Muscle layer of colon (tissue), 2 donors: ENCODE measurements around the gene ADPRH.
"Not testable (repeated sequence)": the region's sequence is repeated elsewhere in the genome, so short reads cannot be mapped to it uniquely, and the experiment has no call there.

ENCODE experiments used
- H3K27ac ChIP-seq: one replicate; pipeline ENCODE4 v1.7.0; 2013; ENCODE audit warnings: low read depth, mild to moderate bottlenecking, low read length, moderate library complexity
- H3K27me3 ChIP-seq, 2 donors: one replicate each; pipeline ENCODE4 v1.7.0; 2013; ENCODE audit warnings: low read length in 2 of 2, mild to moderate bottlenecking in 2 of 2; ENCODE audit not compliant: insufficient read depth in 2 of 2, control insufficient read depth in 1 of 2
- H3K36me3 ChIP-seq: one replicate; pipeline ENCODE4 v1.7.0; 2013; ENCODE audit warnings: mild to moderate bottlenecking, low read length; ENCODE audit not compliant: insufficient read depth
- H3K4me1 ChIP-seq: one replicate; pipeline ENCODE4 v1.7.0; 2013; ENCODE audit warnings: mild to moderate bottlenecking, low read length; ENCODE audit not compliant: insufficient read depth
- H3K4me3 ChIP-seq, 2 donors: one replicate each; pipeline ENCODE4 v1.7.0; 2013; ENCODE audit warnings: low read length in 2 of 2, low read depth in 1 of 2, mild to moderate bottlenecking in 1 of 2, moderate library complexity in 1 of 2
- H3K9ac ChIP-seq: one replicate; pipeline ENCODE4 v1.7.0; 2013; ENCODE audit warnings: low read length
- H3K9me3 ChIP-seq: one replicate; pipeline ENCODE4 v1.7.0; 2013; ENCODE audit warnings: mild to moderate bottlenecking, low read length
- donor health status: abdominal sarcoma.
- donor health status: Adenocarcinoma of cecum.

Gene ADPRH

DNA sequence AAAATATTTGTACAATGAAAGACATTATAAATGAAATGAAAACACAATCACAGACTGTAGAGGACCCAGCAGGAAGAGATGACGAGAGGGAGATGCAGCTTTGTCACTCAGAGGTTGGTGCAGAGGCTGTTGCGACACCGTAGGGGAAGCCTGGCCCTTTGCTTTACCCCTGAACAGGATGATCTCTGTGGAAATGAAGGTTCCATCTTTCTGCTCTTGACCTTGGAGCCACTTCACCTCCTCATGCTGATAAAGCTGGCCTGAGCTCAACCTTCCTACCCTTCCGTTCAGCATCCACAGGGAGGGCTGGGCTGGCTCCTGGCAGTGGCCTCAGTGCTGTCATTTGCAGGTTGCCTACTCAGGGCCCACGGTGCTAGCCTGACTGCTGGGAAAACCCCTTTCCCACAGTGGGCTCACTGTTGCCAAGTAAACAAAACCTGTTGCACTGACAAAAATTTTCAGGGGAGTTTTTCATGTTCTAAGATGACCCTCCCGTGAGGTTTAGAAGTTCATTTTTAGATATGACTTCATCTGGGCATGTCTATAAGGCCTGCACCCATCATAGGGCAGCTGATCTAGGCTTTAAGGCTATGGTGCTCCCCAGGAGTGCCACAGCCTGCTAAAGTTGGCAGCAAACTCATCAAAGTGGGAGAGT, 16.9 kb upstream of the ADPRH start:
- Histone ChIP-seq H3K9ac (no peak overlapping the region), H3K9me3 (no peaks in the 10 kb centered on the region), H3K27ac (no peak overlapping the region), H3K4me1 (no peaks in the 10 kb centered on the region), H3K36me3 (no peaks in the 10 kb centered on the region), H3K4me3 (no peak overlapping the region), H3K27me3 (no peaks in the 10 kb centered on the region)

DNA sequence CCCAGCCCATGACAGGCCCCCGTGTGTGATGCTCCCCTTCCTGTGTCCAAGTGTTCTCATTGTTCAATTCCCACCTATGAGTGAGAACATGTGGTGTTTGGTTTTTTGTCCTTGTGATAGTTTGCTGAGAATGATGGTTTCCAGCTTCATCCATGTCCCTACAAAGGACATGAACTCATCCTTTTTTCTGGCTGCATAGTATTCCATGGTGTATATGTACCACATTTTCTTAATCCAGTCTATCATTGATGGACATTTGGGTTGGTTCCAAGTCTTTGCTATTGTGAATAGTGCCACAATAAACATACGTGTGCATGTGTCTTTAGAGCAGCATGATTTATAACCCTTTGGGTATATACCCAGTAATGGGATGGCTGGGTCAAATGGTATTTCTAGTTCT, 16.0 kb upstream of the ADPRH start:
- not testable (repeated sequence) for H3K36me3 ChIP-seq, H3K9me3 ChIP-seq, H3K27me3 ChIP-seq, H3K27ac ChIP-seq, H3K4me1 ChIP-seq, H3K4me3 ChIP-seq, H3K9ac ChIP-seq

DNA sequence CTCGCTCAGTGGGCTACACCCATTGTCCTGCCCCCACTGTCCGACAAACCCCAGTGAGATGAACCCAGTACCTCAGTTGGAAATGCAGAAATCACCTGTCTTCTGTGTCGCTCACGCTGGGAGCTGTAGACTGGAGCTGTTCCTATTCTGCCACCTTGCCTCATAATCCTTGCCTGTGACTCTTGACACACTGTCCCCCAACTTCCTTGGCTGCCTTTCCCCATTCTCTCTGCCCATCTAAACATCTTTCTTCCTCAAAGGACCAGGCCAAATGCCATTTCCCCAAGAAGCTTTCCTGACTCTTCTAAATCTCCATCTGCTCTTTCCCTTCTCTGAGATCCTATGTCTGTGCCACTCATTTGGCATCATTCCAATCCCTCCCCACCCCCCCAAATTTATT, 10.1 kb upstream of the ADPRH start:
- Histone ChIP-seq H3K27ac (no peak overlapping the region), H3K9ac (no peak overlapping the region), H3K4me1 (no peaks in the 10 kb centered on the region), H3K9me3 (no peaks in the 10 kb centered on the region), H3K27me3 (no peaks in the 10 kb centered on the region), H3K36me3 (no peaks in the 10 kb centered on the region), H3K4me3 (no peak overlapping the region)

DNA sequence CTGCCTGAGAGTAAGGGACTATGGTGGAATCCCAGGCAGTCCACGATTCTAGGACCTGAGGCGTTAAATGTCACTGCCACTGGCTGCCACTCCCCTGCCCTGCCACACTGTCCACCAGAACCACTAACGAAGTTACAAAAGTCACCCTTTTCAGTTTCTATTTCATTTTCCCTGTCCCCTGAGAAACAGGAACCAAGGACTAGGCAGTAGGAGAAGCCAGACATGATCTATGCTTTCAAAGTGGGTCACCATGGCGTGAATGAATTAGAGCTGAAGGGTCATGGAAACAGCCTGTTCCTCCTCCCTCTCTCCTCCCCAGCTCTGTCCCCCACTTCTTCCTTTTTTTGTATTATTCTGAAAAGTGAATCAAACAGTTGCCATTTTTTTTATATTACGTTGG, 9.1 kb upstream of the ADPRH start:
- Histone ChIP-seq H3K4me1 (no peaks in the 10 kb centered on the region), H3K27me3 (no peaks in the 10 kb centered on the region), H3K4me3 (no peak overlapping the region), H3K36me3 (no peaks in the 10 kb centered on the region), H3K9ac (no peak overlapping the region), H3K9me3 (no peaks in the 10 kb centered on the region), H3K27ac (no peak overlapping the region)

DNA sequence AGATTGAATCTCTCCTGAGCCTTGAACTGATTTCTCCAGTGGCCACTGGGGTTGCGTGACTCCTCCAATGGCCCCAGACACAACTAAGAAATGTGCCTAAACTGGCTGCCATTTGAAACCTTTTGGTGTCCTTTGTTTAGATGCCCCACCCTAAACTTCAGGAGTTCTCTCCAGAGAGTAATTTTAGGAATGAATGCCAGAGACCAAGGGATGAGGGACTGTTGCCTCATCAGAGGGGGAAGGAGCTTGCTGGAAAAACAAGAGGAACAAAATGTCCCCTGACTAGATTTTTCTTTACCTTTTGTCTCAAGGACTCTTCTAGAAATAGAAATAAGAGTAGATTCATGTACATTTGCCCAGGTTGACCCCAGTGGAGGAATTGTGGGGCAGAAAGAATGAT, 8.1 kb upstream of the ADPRH start:
- Histone ChIP-seq H3K9me3 (no peaks in the 10 kb centered on the region), H3K27ac (no peak overlapping the region), H3K4me3 (no peak overlapping the region)

DNA sequence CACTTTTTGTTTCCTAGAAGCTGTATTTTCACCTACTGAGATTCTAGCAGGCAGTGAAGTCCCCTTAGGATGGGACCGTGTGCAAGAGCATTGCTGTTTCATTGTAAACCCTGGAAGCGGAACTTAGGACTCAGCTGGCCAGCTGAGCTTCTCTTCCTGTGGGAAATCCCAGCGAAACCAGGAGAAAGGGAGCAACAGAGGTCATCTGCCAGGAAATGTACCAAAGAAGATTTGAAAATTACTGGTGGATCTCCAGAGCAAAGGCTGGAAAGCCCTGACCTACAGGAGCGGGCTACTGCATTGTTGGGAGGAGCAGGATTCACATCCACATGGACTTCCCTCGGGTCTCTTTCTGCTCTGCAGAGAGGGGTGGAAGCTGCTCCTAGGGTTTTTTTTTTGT, 7.6 kb upstream of the ADPRH start:
- no peaks in the 10 kb centered on the region for H3K36me3 ChIP-seq
- H3K4me3 ChIP-seq, result no peak overlapping the region
- no peaks in the 10 kb centered on the region for H3K4me1 ChIP-seq
- H3K9me3 ChIP-seq, result no peaks in the 10 kb centered on the region
- H3K27ac ChIP-seq, result no peak overlapping the region
- no peak overlapping the region for H3K9ac ChIP-seq
- no peaks in the 10 kb centered on the region for H3K27me3 ChIP-seq

More for the DNA sequence above, 8.1 kb upstream of the ADPRH start:
- Histone ChIP-seq H3K36me3 (no peaks in the 10 kb centered on the region), H3K4me1 (no peaks in the 10 kb centered on the region), H3K9ac (no peak overlapping the region), H3K27me3 (no peaks in the 10 kb centered on the region)

DNA sequence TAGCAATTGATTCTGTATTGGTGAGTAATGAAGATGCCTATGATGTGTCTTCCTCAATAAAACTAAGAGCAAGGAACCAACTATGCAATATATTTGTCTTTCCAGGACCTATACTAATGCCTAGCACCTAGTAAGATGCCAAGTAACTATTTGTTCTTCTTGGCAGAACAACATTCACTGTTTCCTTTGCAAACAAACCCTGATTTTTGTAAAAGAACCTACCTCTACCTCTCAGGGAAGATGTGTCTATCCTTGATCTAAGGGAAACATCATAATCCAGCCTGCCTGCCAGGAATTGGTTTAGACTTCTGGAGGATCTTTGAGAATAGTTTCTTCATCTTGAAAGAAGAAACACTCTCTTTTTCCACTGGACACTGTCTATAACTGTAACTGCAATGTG, 3.8 kb upstream of the ADPRH start:
- Histone ChIP-seq H3K36me3 (no peaks in the 10 kb centered on the region), H3K27ac (no peak overlapping the region), H3K4me3 (no peak overlapping the region), H3K9me3 (no peaks in the 10 kb centered on the region), H3K9ac (no peak overlapping the region), H3K4me1 (peaks cover 6% of the 10 kb centered on the region), H3K27me3 (no peaks in the 10 kb centered on the region)

DNA sequence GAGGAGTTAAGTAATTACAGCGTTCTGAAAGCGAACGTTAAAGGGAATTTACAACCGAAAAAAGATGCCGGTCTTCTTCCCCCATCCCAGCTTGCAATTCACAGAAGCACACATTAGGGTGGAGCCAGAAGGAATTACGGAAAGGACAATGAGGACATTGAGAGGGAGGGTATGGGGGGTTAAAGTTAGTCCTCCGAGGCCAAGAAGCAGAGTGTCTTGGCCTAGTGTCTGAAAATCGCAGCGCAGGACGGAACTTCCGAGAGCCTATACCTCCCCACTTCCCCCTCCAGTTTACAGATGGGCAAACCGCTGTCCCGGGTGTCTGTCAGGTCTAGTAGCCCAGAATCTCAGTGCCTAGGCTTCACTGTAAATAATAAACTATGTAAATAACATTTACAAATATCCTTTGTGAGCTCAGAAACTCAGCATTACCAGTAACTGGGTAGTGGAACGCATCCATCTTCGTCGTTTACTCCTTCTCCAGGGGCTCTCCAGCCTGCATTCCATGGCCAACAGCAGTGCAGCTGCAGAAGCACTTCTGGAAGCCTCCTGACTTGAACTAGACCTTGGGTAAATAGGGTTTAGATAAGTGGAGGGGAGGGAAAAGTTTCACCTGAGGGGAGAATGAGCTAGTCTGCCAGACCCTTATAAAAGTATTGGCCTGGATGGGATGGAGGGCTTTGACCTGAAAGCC, 922 bp downstream of the ADPRH start:
- H3K36me3 ChIP-seq, result no peaks in the 10 kb centered on the region
- H3K9me3 ChIP-seq, result no peaks in the 10 kb centered on the region
- peak overlapping the region; percentile 65 to 81 for H3K4me3 ChIP-seq
- H3K9ac ChIP-seq, result peak overlapping the region; percentile 71
- no peaks in the 10 kb centered on the region for H3K27me3 ChIP-seq
- peak overlapping the region; percentile 74 for H3K27ac ChIP-seq
- peaks cover 7% of the 10 kb centered on the region for H3K4me1 ChIP-seq

DNA sequence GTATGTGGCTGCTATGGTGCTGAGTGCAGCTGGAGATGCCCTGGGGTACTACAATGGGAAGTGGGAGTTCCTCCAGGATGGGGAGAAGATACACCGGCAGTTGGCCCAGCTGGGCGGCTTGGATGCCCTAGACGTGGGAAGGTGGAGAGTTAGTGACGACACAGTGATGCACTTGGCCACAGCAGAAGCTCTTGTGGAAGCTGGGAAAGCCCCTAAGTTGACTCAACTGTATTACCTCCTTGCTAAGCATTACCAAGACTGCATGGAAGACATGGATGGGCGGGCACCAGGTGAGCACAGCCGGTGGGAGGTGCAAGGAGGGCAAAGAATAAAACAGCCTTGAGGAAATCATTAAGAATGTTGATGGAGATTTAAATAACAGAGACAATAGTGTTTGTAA, 2.9 kb downstream of the ADPRH start:
- H3K9ac ChIP-seq, result no peak overlapping the region
- H3K4me3 ChIP-seq, result no peak overlapping the region
- no peaks in the 10 kb centered on the region for H3K27me3 ChIP-seq
- H3K36me3 ChIP-seq, result no peaks in the 10 kb centered on the region
- H3K9me3 ChIP-seq, result no peaks in the 10 kb centered on the region
- peaks cover 7% of the 10 kb centered on the region for H3K4me1 ChIP-seq
- H3K27ac ChIP-seq, result no peak overlapping the region

DNA sequence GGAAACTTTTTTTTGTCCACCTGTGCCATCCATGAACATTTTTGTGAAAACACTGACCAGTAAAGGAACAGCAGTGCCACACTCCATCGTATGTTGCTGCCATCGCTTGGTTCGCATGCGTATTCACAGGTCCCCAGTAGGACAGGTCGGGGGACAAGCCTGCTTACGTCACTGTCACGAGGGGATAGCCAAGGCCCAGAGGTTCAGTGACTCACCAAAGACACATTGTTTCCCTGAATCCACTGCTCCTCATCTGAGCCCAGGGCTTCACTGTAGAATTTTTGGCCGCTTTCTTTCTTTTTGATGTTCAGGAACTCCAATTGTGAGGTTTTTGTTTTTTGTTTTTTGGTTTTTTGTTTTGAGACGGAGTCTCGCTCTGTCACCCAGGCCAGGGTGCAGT, 5.9 kb downstream of the ADPRH start:
- no peaks in the 10 kb centered on the region for H3K27me3 ChIP-seq
- no peaks in the 10 kb centered on the region for H3K36me3 ChIP-seq
- H3K9ac ChIP-seq, result no peak overlapping the region
- peaks cover 4% of the 10 kb centered on the region for H3K4me1 ChIP-seq
- no peaks in the 10 kb centered on the region for H3K9me3 ChIP-seq
- H3K4me3 ChIP-seq, result no peak overlapping the region
- H3K27ac ChIP-seq, result no peak overlapping the region

DNA sequence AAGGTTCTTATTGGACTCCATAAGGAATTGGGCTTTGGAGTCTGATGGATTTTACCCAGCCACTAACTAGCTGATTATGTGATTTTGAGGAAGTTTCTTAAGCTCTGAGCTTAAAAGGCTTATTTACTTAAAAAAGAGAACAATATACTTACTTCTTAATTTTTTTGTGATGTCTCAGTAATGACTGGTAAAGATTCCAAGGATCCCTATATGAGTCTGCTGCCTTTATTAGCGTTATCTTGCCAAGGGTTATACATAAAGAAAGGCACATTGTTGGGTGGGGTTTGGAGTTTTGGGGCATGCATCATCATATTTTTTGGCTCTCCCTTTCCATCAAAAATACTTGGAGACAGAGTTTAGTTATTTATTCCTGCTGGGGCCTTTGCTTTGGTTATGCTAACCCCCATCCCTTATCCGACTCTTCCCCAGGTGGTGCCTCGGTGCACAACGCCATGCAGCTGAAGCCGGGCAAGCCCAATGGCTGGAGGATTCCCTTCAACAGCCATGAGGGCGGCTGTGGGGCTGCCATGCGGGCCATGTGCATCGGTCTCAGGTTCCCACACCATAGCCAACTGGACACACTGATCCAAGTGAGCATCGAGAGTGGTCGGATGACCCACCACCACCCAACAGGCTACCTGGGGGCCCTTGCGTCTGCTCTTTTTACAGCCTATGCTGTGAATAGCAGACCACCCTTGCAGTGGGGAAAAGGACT, 6.7 kb downstream of the ADPRH start:
- H3K9me3 ChIP-seq, result no peaks in the 10 kb centered on the region
- H3K27ac ChIP-seq, result no peak overlapping the region
- H3K4me1 ChIP-seq, result no peaks in the 10 kb centered on the region
- H3K9ac ChIP-seq, result no peak overlapping the region
- H3K27me3 ChIP-seq, result no peaks in the 10 kb centered on the region
- H3K36me3 ChIP-seq, result no peaks in the 10 kb centered on the region
- no peak overlapping the region for H3K4me3 ChIP-seq
